Suprapubic skin (tissue), 4 donors: ENCODE results near the gene WDR43.

Experiments
- EP300 ChIP-seq: sonication (generic); formaldehyde crosslinking; IDR thresholded peaks from one replicate; pipeline ENCODE4 v1.6.1; 2017; ENCODE audit warnings: antibody characterized with exemption
- POLR2A ChIP-seq, 2 donors: fragments of 450-650 bp; IDR thresholded peaks; one replicate each; pipeline ENCODE4 v1.6.1; 2017; ENCODE audit warnings: antibody characterized with exemption in 2 of 2, mild to moderate bottlenecking in 2 of 2, moderate library complexity in 2 of 2
- POLR2AphosphoS5 ChIP-seq, 3 donors: sonication (generic); formaldehyde crosslinking; IDR thresholded peaks; one replicate each; pipeline ENCODE4 v1.6.1; 2017; ENCODE audit warnings: antibody characterized with exemption in 3 of 3
- TF ChIP-seq, protein P1 (sequence below), 2 donors: fragments of 200-600 bp in 1 of 2; fragments of 450-650 bp in 1 of 2; sonication (generic) in 1 of 2; IDR thresholded peaks; one replicate each; pipeline ENCODE4 v1.5.1; 2016 to 2019; ENCODE audit warnings: antibody characterized with exemption in 2 of 2, mild to moderate bottlenecking in 1 of 2, moderate library complexity in 1 of 2

- TF ChIP-seq POLR2A (IDR thresholded peaks at IDR 0.05) (no peak), EP300 (no peak), POLR2AphosphoS5 (IDR thresholded peaks at IDR 0.05) (no peak)
- TF ChIP-seq, protein P1, sequence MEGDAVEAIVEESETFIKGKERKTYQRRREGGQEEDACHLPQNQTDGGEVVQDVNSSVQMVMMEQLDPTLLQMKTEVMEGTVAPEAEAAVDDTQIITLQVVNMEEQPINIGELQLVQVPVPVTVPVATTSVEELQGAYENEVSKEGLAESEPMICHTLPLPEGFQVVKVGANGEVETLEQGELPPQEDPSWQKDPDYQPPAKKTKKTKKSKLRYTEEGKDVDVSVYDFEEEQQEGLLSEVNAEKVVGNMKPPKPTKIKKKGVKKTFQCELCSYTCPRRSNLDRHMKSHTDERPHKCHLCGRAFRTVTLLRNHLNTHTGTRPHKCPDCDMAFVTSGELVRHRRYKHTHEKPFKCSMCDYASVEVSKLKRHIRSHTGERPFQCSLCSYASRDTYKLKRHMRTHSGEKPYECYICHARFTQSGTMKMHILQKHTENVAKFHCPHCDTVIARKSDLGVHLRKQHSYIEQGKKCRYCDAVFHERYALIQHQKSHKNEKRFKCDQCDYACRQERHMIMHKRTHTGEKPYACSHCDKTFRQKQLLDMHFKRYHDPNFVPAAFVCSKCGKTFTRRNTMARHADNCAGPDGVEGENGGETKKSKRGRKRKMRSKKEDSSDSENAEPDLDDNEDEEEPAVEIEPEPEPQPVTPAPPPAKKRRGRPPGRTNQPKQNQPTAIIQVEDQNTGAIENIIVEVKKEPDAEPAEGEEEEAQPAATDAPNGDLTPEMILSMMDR (IDR thresholded peaks at IDR 0.05), result no peak
These were observed 53.7 kb downstream of the WDR43 start for GRCh38 chr2:28948160-28948559.
